ENCODE data around the gene GCA. TPM values are rescaled to one million over a fixed set of nuclear protein-coding genes. Genes with fewer than 3 reads are reported as not detected.

GCA gene
- total and polyA plus RNA-seq, 2 of the 4 experiments (the other 2 are of a cell fraction): 2.2 to 3.6 TPM

GRCh38 chr2:162298669-162299335 lies 45.1 kb upstream of the GCA start (continued):
- TF ChIP-seq MXI1 (IDR thresholded peaks at IDR 0.05; ENCODE audit: borderline replicate concordance, low read depth, low read length): no peak
- no peak for TF ChIP-seq MAZ (IDR thresholded peaks at IDR 0.05; ENCODE audit: borderline replicate concordance, low read depth, low read length)
- no peak for TF ChIP-seq POLR2A (IDR thresholded peaks at IDR 0.05; ENCODE audit: low read depth, low read length)
- no peak for TF ChIP-seq BHLHE40 (IDR thresholded peaks at IDR 0.05; ENCODE audit: low read depth, low read length)
- TF ChIP-seq CHD1 (IDR thresholded peaks at IDR 0.05; ENCODE audit: low read depth, low read length): no peak

GRCh38 chr2:162300266-162300665 lies 43.7 kb upstream of the GCA start:
- Histone ChIP-seq H3K4me3 (ENCODE audit: insufficient read depth, low read depth, low read length) (no peak overlapping the region), H3K14ac (replicated peaks; ENCODE audit: low read depth, low read length) (no peak overlapping the region), H3K36me3 (ENCODE audit: control insufficient read depth, insufficient read depth, low read length) (no peaks in the 10 kb centered on the region), H3K27me3 (ENCODE audit: control insufficient read depth, insufficient read depth, low read length) (no peaks in the 10 kb centered on the region), H2BK15ac (ENCODE audit: low read depth, low read length) (no peak overlapping the region), H3K4me1 (ENCODE audit: control insufficient read depth, insufficient read depth, low read length) (no peaks in the 10 kb centered on the region), H4K91ac (ENCODE audit: insufficient read depth, low read depth, low read length) (no peak overlapping the region), H4K5ac (ENCODE audit: low read depth, low read length) (no peak overlapping the region), H4K20me1 (ENCODE audit: insufficient read depth, low read length) (no peaks in the 10 kb centered on the region), H3K56ac (ENCODE audit: extremely low read depth, insufficient read depth, low read length) (no peak overlapping the region), H3K9ac (ENCODE audit: low read depth, low read length) (no peak overlapping the region), H4K8ac (ENCODE audit: low read depth in 2 of 2, low read length in 2 of 2) (no peak overlapping the region), H3K18ac (ENCODE audit: low read depth, low read length) (no peak overlapping the region), H3K4me2 (ENCODE audit: low read depth, low read length) (no peak overlapping the region), H2AK5ac (ENCODE audit: low read depth, low read length) (no peak overlapping the region), H3K23ac (ENCODE audit: low read depth, low read length) (no peak overlapping the region), H2BK120ac (ENCODE audit: low read depth, low read length) (no peak overlapping the region), H3K9me1 (ENCODE audit: insufficient read depth, low read length) (no peaks in the 10 kb centered on the region), H2AFZ (replicated peaks; ENCODE audit: low read length, poor library complexity) (no peak overlapping the region), H3K9me3 (ENCODE audit: control insufficient read depth, insufficient read depth, low read length) (no peaks in the 10 kb centered on the region), H3K79me1 (ENCODE audit: low read depth in 1 of 2, low read length in 2 of 2) (no peaks in the 10 kb centered on the region), H3K4ac (ENCODE audit: low read depth, low read length) (no peak overlapping the region), H2AK9ac (replicated peaks; ENCODE audit: low read depth, low read length, poor library complexity) (no peak overlapping the region), H2BK5ac (ENCODE audit: low read depth, low read length, poor library complexity, severe bottlenecking) (no peak overlapping the region), H3K27ac (ENCODE audit: insufficient read depth, low read length) (no peak overlapping the region), H2BK20ac (ENCODE audit: low read depth, low read length) (no peak overlapping the region)
- intact Hi-C loops (cut with micrococcal nuclease) (loop anchor here (5.0 kb wide), 2 partner anchors 293 to 353 kb away; no protein-coding TSS in a partner anchor), in situ Hi-C loops (cut with MboI; ENCODE audit: low sequenced_read_pairs) (loop anchor here (10.0 to 25.0 kb wide), 2 partner anchors 313 to 715 kb away; no protein-coding TSS in a partner anchor), dilution Hi-C loops (cut with HindIII; ENCODE audit: low sequenced_read_pairs, unreplicated experiment) (no loop called here)
- no TSS peak for BruUV-seq (replicated peaks)
- ATAC-seq (ENCODE audit: low read depth) (no peak), DNase-seq (no peak)
- no peak for TF ChIP-seq CTCF (conservative IDR thresholded peaks at IDR 0.05; ENCODE audit: low read depth, low read length)
- peak; percentile 55 for TF ChIP-seq CEBPB (IDR thresholded peaks at IDR 0.05; ENCODE audit: low read depth, low read length)
- CTCF ChIA-PET: interaction anchor here (1.5 to 2.1 kb wide), 3 partner anchors 66 to 147 kb away, joined by 3 to 6 read pairs (median 4); no protein-coding TSS in a partner anchor
- POLR2A ChIA-PET (ENCODE audit: unreplicated experiment): no interaction called here

Measured in IMR-90 (cell line).